Measurements from ENCODE around the gene GEMIN4. TPM values are rescaled to one million over a fixed set of nuclear protein-coding genes. Genes with fewer than 3 reads are reported as not detected.

Gene GEMIN4
- total and polyA plus RNA-seq, 10 of the 15 experiments (the other 5 are each of a cell fraction or from before 2014, with no cell fraction given) = 2.4 to 55.6 (median 34.5) TPM

DNA sequence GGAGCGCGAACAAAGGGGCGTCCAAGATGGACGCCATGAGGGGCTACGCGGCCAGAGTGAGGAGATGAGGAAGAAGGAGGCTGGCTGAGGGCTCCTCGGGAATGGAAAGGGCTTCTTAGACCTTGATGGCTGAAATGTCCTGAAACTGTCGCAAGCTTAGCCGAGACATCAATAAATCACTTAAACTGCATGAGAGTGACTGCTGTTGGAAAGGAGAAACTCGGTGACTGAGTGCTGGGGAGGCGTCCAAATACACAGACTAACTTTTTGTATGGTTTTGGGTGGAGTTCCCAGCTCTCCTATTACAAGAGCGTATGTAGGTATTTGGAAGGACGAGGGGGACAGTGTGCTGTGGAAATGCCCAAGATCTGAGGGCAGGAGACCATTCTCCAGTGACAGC, 1.4 kb upstream of the GEMIN4 start:
- in situ Hi-C loops (cut with MboI) = no loop called here
- H2AFZ ChIP-seq (ENCODE audit: control insufficient read depth, low read depth, low read length) = no peak overlapping the region
- no peak overlapping the region for H3K27ac ChIP-seq (ENCODE audit: control insufficient read depth, insufficient read depth)
- H3K4me2 ChIP-seq (ENCODE audit: control insufficient read depth, insufficient read depth) = no peak overlapping the region
- WGBS (ENCODE audit: insufficient coverage, insufficient replicate concordance, low lambda C conversion rate, missing lambda C conversion rate) = 98% methylated on average over 8 of the region's 13 CpGs
- peaks cover 4% of the 10 kb centered on the region; the same call in 1 of the 2 replicates for H3K4me1 ChIP-seq (ENCODE audit: control insufficient read depth, insufficient read depth, low read length)
- ATAC-seq = no peak
- H3K9me3 ChIP-seq (replicated peaks; ENCODE audit: control insufficient read depth, insufficient read depth, low read length) = peaks cover 3% of the 10 kb centered on the region; the same call in 1 of the 3 replicates
- POLR2A ChIA-PET = no interaction called here
- H3K27me3 ChIP-seq (replicated peaks in 1 of 2; ENCODE audit: control insufficient read depth in 2 of 2, insufficient read depth in 2 of 2, low read length in 1 of 2) = no peaks in the 10 kb centered on the region
- RAD21 ChIA-PET (ENCODE audit: unreplicated experiment) = interaction anchor here (1.4 to 1.5 kb wide), 2 partner anchors 39 to 243 kb away, joined by 5 read pairs; partner anchors contain the start of genes TIMM22 and VPS53
- peaks cover 0 to 2% of the 10 kb centered on the region in 2 experiments; a peak in 1 of 4 replicates for H3K36me3 ChIP-seq (ENCODE audit: control insufficient read depth in 2 of 2, insufficient read depth in 2 of 2, low read length in 1 of 2)
- BruUV-seq (replicated peaks) = no TSS peak
- H3K9ac ChIP-seq (ENCODE audit: control insufficient read depth, insufficient read depth, low read length) = no peak overlapping the region
- SMC1A ChIA-PET (ENCODE audit: uncharacterized antibody, unreplicated experiment) = interaction anchor here (0.9 to 1.4 kb wide), 3 partner anchors 21 to 228 kb away, joined by 3 to 4 read pairs (median 4); partner anchors contain the start of genes GLOD4 and MRM3
- DNase-seq (ENCODE audit: low read depth, low spot score) = no peak
- intact Hi-C loops (cut with micrococcal nuclease; ENCODE audit: unreplicated experiment) = no loop called here
- peaks cover 30% of the 10 kb centered on the region for H3K79me2 ChIP-seq (ENCODE audit: control insufficient read depth, insufficient read depth, low read length)
- CTCF ChIA-PET = interaction anchor here (0.9 to 1.8 kb wide), 7 partner anchors 8 to 341 kb away, joined by 3 to 7 read pairs (median 5); partner anchors contain the start of genes GLOD4 and MRM3
- no peak overlapping the region for H3K4me3 ChIP-seq
- TF ChIP-seq RELA (IDR thresholded peaks at IDR 0.05; ENCODE audit: borderline replicate concordance, partially characterized antibody) = no peak
- TF ChIP-seq ZZZ3 (IDR thresholded peaks at IDR 0.05; ENCODE audit: control insufficient read depth, insufficient read length, low read depth) = no peak
- no peak for TF ChIP-seq NRF1 (conservative IDR thresholded peaks at IDR 0.05; ENCODE audit: low read depth, low read length)
- no peak for TF ChIP-seq POLR2A (IDR thresholded peaks at IDR 0.05; ENCODE audit: low read depth, low read length)
- TF ChIP-seq EGR1 (IDR thresholded peaks at IDR 0.05; ENCODE audit: borderline replicate concordance in 1 of 2, low read depth in 2 of 2, low read length in 2 of 2) = no peak
- FAIRE-seq = no peak
- H4K20me1 ChIP-seq (ENCODE audit: control insufficient read depth, insufficient read depth) = no peaks in the 10 kb centered on the region

- H3K79me2 ChIP-seq (ENCODE audit: control insufficient read depth, insufficient read depth, low read length) = peaks cover 36% of the 10 kb centered on the region
- H3K36me3 ChIP-seq (ENCODE audit: control insufficient read depth in 2 of 2, insufficient read depth in 2 of 2, low read length in 1 of 2) = peaks cover 3 to 9% of the 10 kb centered on the region in 2 experiments; a peak in 3 of 4 replicates
- peak overlapping the region; percentile 89 for H3K27ac ChIP-seq (ENCODE audit: control insufficient read depth, insufficient read depth)
- ChIA-PET CTCF (interaction anchor here (0.8 to 1.8 kb wide), 12 partner anchors 9 to 340 kb away, joined by 3 to 7 read pairs (median 4); partner anchors contain the start of genes GLOD4 and MRM3), SMC1A (ENCODE audit: uncharacterized antibody, unreplicated experiment) (interaction anchor here (0.9 to 1.4 kb wide), 5 partner anchors 9 to 340 kb away, joined by 3 to 5 read pairs (median 4); partner anchors contain the start of genes GLOD4 and MRM3), POLR2A (interaction anchor here (0.9 to 1.2 kb wide), 4 partner anchors 22 to 38 kb away, joined by 4 to 9 read pairs (median 7); partner anchors contain the start of genes GLOD4, MRM3 and VPS53), RAD21 (ENCODE audit: unreplicated experiment) (interaction anchor here (0.7 to 1.5 kb wide), 5 partner anchors 38 to 340 kb away, joined by 3 to 6 read pairs (median 5); partner anchors contain the start of genes TIMM22 and VPS53)
- 32% methylated on average over 34 of the region's 43 CpGs for WGBS (ENCODE audit: insufficient coverage, insufficient replicate concordance, low lambda C conversion rate, missing lambda C conversion rate)
- no peak for FAIRE-seq
- peaks cover 3% of the 10 kb centered on the region; the same call in 1 of the 3 replicates for H3K9me3 ChIP-seq (replicated peaks; ENCODE audit: control insufficient read depth, insufficient read depth, low read length)
- in situ Hi-C loops (cut with MboI) (no loop called here), intact Hi-C loops (cut with micrococcal nuclease; ENCODE audit: unreplicated experiment) (no loop called here)
- H3K4me3 ChIP-seq = peak overlapping the region; percentile 68
- ATAC-seq = peak; percentile 22
- TSS peak; percentile 82 for BruUV-seq (replicated peaks)
- H3K4me2 ChIP-seq (ENCODE audit: control insufficient read depth, insufficient read depth) = peak overlapping the region; percentile 99
- H2AFZ ChIP-seq (ENCODE audit: control insufficient read depth, low read depth, low read length) = peak overlapping the region; percentile 82
- DNase-seq (ENCODE audit: low read depth, low spot score) = no peak
- peaks cover 4% of the 10 kb centered on the region; the same call in 1 of the 2 replicates for H3K4me1 ChIP-seq (ENCODE audit: control insufficient read depth, insufficient read depth, low read length)
- H3K9ac ChIP-seq (ENCODE audit: control insufficient read depth, insufficient read depth, low read length) = peak overlapping the region; percentile 91
- no peaks in the 10 kb centered on the region for H4K20me1 ChIP-seq (ENCODE audit: control insufficient read depth, insufficient read depth)
- no peaks in the 10 kb centered on the region for H3K27me3 ChIP-seq (replicated peaks in 1 of 2; ENCODE audit: control insufficient read depth in 2 of 2, insufficient read depth in 2 of 2, low read length in 1 of 2)
- TF ChIP-seq EP300 (IDR thresholded peaks at IDR 0.05; ENCODE audit: borderline replicate concordance in 1 of 2, control insufficient read depth in 1 of 2, low read depth in 2 of 2, low read length in 2 of 2) (no peak), ZBTB40 (IDR thresholded peaks at IDR 0.05; ENCODE audit: borderline replicate concordance) (peak; percentile 54), SRF (IDR thresholded peaks at IDR 0.05; ENCODE audit: low read depth in 2 of 2, low read length in 2 of 2) (no peak), MLLT1 (IDR thresholded peaks at IDR 0.05) (0 out of 2 replicates have a peak, but pooled peaks have one; percentile 33)
Observed at GRCh38 chr17:752620-753219, 656 bp upstream of the GEMIN4 start.
